Left renal cortex interstitium (tissue), 4 donors: ENCODE measurements around the gene TMPO. TPM values are rescaled to one million over a fixed set of nuclear protein-coding genes. Genes with fewer than 3 reads are reported as not detected.
"Not testable (repeated sequence)": the region's sequence is repeated elsewhere in the genome, so short reads cannot be mapped to it uniquely, and the experiment has no call there.

Experiments used
- DNase-seq, 4 donors: peaks; one replicate each; pipeline ENCODE4 v3.0.0-alpha.2; 2013; ENCODE audit warnings: low read depth in 4 of 4, low spot score in 2 of 4, missing footprints in 1 of 4
- polyA plus RNA-seq, 4 donors: library from polyadenylated mRNA; unstranded; fragments of 120-200 nt; gene quantifications; one replicate each; pipeline ENCODE4 v1.2.1, GENCODE V29; 2013; ENCODE audit not compliant: insufficient read length in 4 of 4

The TMPO gene
- polyA plus RNA-seq: 100 to 1,000 TPM; 180 to 205 (median 203) TPM

GRCh38 chr12:98515287-98516110, at the start of gene TMPO:
Gene TMPO (plus strand): TSS chr12:98515590. CDS start chr12:98515868, 278 bp downstream.
- DNase-seq: peak in 3 of 4 donors; percentile 86 to 91 (median 91)

- no peak for DNase-seq
Observed at GRCh38 chr12:98465950-98466602, 49.3 kb upstream of the TMPO start.

- DNase-seq: no peak
Observed at GRCh38 chr12:98466640-98467400, 48.6 kb upstream of the TMPO start.

- no peak for DNase-seq
Observed at GRCh38 chr12:98469109-98469508, 46.3 kb upstream of the TMPO start.

- no peak for DNase-seq
Observed at GRCh38 chr12:98470469-98471082, 44.8 kb upstream of the TMPO start.

GRCh38 chr12:98471085-98471484, 44.3 kb upstream of the TMPO start:
- no peak for DNase-seq

GRCh38 chr12:98475565-98475908, 39.9 kb upstream of the TMPO start:
- no peak for DNase-seq

- DNase-seq: no peak
Observed at GRCh38 chr12:98478606-98479005, 36.8 kb upstream of the TMPO start.

GRCh38 chr12:98483621-98484503, 31.5 kb upstream of the TMPO start:
- no peak for DNase-seq

GRCh38 chr12:98485792-98486340, 29.5 kb upstream of the TMPO start:
- no peak for DNase-seq

- not testable (repeated sequence) for DNase-seq
Observed at GRCh38 chr12:98488416-98488815, 27.0 kb upstream of the TMPO start.

- no peak for DNase-seq
Observed at GRCh38 chr12:98489176-98489575, 26.2 kb upstream of the TMPO start.

- DNase-seq: peak; percentile 82 to 95 (median 90)
Observed at GRCh38 chr12:98490501-98491453, 24.6 kb upstream of the TMPO start.

GRCh38 chr12:98492580-98493140, 22.7 kb upstream of the TMPO start:
- no peak for DNase-seq

GRCh38 chr12:98501266-98501629, 14.1 kb upstream of the TMPO start:
- not testable (repeated sequence) for DNase-seq

GRCh38 chr12:98503342-98503591, 12.1 kb upstream of the TMPO start:
- peak in 3 of 4 donors; percentile 94 to 99 (median 97) for DNase-seq

- peak; percentile 87 to 96 (median 92) for DNase-seq
Observed at GRCh38 chr12:98503592-98504367, 11.6 kb upstream of the TMPO start.

- no peak for DNase-seq
Observed at GRCh38 chr12:98504368-98504617, 11.1 kb upstream of the TMPO start.
